ENCODE data around the gene HES7.

DNA sequence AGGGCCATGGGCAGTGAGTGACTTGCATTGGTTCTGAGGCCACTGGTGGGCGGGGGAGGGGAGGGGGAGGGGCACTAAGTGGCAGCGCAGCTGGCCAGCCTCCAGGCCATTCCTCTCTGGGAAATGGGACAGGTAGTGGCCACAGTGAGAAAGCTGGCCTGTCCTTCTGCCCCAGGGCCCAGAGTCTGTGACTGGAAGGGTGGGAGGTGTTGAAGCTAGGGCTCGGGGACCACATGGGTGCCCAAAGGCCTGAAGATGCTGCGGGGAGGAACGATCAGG is 36.0 kb downstream of the HES7 start:
- TF ChIP-seq, protein P1, sequence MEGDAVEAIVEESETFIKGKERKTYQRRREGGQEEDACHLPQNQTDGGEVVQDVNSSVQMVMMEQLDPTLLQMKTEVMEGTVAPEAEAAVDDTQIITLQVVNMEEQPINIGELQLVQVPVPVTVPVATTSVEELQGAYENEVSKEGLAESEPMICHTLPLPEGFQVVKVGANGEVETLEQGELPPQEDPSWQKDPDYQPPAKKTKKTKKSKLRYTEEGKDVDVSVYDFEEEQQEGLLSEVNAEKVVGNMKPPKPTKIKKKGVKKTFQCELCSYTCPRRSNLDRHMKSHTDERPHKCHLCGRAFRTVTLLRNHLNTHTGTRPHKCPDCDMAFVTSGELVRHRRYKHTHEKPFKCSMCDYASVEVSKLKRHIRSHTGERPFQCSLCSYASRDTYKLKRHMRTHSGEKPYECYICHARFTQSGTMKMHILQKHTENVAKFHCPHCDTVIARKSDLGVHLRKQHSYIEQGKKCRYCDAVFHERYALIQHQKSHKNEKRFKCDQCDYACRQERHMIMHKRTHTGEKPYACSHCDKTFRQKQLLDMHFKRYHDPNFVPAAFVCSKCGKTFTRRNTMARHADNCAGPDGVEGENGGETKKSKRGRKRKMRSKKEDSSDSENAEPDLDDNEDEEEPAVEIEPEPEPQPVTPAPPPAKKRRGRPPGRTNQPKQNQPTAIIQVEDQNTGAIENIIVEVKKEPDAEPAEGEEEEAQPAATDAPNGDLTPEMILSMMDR (IDR thresholded peaks at IDR 0.05; ENCODE audit: poor library complexity, severe bottlenecking) = no peak
- no peak for TF ChIP-seq POLR2AphosphoS5 (IDR thresholded peaks at IDR 0.05)
- no peak for TF ChIP-seq TAF1 (IDR thresholded peaks at IDR 0.05; ENCODE audit: low read depth)
- TF ChIP-seq EZH2 (IDR thresholded peaks at IDR 0.05; ENCODE audit: borderline replicate concordance, insufficient read depth, low read length, poor library complexity, severe bottlenecking) = no peak
- TF ChIP-seq EP300 (conservative IDR thresholded peaks at IDR 0.05; ENCODE audit: poor library complexity, severe bottlenecking) = no peak
- no peak for TF ChIP-seq SMC3 (conservative IDR thresholded peaks at IDR 0.05; ENCODE audit: poor library complexity)

All from neural cell (in vitro differentiated cells).